ENCODE results near the gene KRTAP1-5. TPM values are rescaled to one million over a fixed set of nuclear protein-coding genes. Genes with fewer than 3 reads are reported as not detected.

Gene KRTAP1-5
- total and polyA plus RNA-seq, 4 donors: not detected

- no peaks in the 10 kb centered on the region for H3K9me3 ChIP-seq (ENCODE audit: control insufficient read depth in 4 of 4, low read length in 3 of 4)
- no peak overlapping the region for H3K4me3 ChIP-seq (ENCODE audit: low read depth in 1 of 3, low read length in 3 of 3)
- no peaks in the 10 kb centered on the region for H3K4me1 ChIP-seq (ENCODE audit: control insufficient read depth in 4 of 4, insufficient read depth in 4 of 4, low read length in 3 of 4)
- TF ChIP-seq GABPA (IDR thresholded peaks at IDR 0.05 in 1 of 2, conservative IDR thresholded peaks at IDR 0.05 in 1 of 2) (no peak), FOXA2 (IDR thresholded peaks at IDR 0.05) (no peak), HNF4G (IDR thresholded peaks at IDR 0.05) (no peak), REST (IDR thresholded peaks at IDR 0.05) (no peak), TAF1 (conservative IDR thresholded peaks at IDR 0.05) (no peak)
- DNase-seq (ENCODE audit: low spot score): no peak
- WGBS: 82% methylated on average over 4 of the region's 4 CpGs
- H3K36me3 ChIP-seq (ENCODE audit: control insufficient read depth in 4 of 4, insufficient read depth in 3 of 4, low read depth in 1 of 4, low read length in 3 of 4): no peaks in the 10 kb centered on the region
- H3K27ac ChIP-seq (ENCODE audit: low read depth in 1 of 2, low read length in 2 of 2): no peak overlapping the region
- H3K9ac ChIP-seq (ENCODE audit: low read depth in 1 of 2, low read length in 2 of 2): no peak overlapping the region
- peaks cover 0 to 11% (median 0%) of the 10 kb centered on the region in 4 donors for H3K27me3 ChIP-seq (ENCODE audit: control insufficient read depth in 4 of 4, insufficient read depth in 4 of 4, low read length in 3 of 4)
These were observed 30.2 kb downstream of the KRTAP1-5 start for GRCh38 chr17:40996829-40997228.

GRCh38 chr17:40995116-40995515 is 31.9 kb downstream of the KRTAP1-5 start:
- Histone ChIP-seq H3K4me1 (ENCODE audit: control insufficient read depth in 4 of 4, insufficient read depth in 4 of 4, low read length in 3 of 4) (no peaks in the 10 kb centered on the region), H3K27me3 (ENCODE audit: control insufficient read depth in 4 of 4, insufficient read depth in 4 of 4, low read length in 3 of 4) (peaks cover 0 to 11% (median 0%) of the 10 kb centered on the region in 4 donors)

More at GRCh38 chr17:40995116-40995515, 31.9 kb downstream of the KRTAP1-5 start:
- no peak for DNase-seq (ENCODE audit: low spot score)
- TF ChIP-seq FOXA1 (IDR thresholded peaks at IDR 0.05): no peak
- TF ChIP-seq SP1 (IDR thresholded peaks at IDR 0.05): no peak
- no peak for TF ChIP-seq ATF3 (IDR thresholded peaks at IDR 0.05)
- TF ChIP-seq ZBTB33 (IDR thresholded peaks at IDR 0.05): no peak
- TF ChIP-seq RAD21 (IDR thresholded peaks at IDR 0.05): no peak
- TF ChIP-seq HNF4A (conservative IDR thresholded peaks at IDR 0.05): no peak
- no peak for TF ChIP-seq YY1 (IDR thresholded peaks at IDR 0.05)
- TF ChIP-seq CTCF (IDR thresholded peaks at IDR 0.05; ENCODE audit: low read depth, low read length, missing input control): no peak
- no peak for TF ChIP-seq GABPA (IDR thresholded peaks at IDR 0.05 in 1 of 2, conservative IDR thresholded peaks at IDR 0.05 in 1 of 2)
- no peak for TF ChIP-seq TAF1 (conservative IDR thresholded peaks at IDR 0.05)
- TF ChIP-seq MAX (IDR thresholded peaks at IDR 0.05): no peak
- TF ChIP-seq RXRA (IDR thresholded peaks at IDR 0.05): no peak
- TF ChIP-seq HNF4G (IDR thresholded peaks at IDR 0.05): no peak
- TF ChIP-seq EGR1 (IDR thresholded peaks at IDR 0.05; ENCODE audit: low read depth in 2 of 2): no peak
- TF ChIP-seq REST (IDR thresholded peaks at IDR 0.05): no peak
- no peaks in the 10 kb centered on the region for H3K9me3 ChIP-seq (ENCODE audit: control insufficient read depth in 4 of 4, low read length in 3 of 4)
- 8% methylated on average over 1 of the region's 1 CpG for WGBS
- H3K4me3 ChIP-seq (ENCODE audit: low read depth in 1 of 3, low read length in 3 of 3): no peak overlapping the region
- H3K27ac ChIP-seq (ENCODE audit: low read depth in 1 of 2, low read length in 2 of 2): no peak overlapping the region
- H3K9ac ChIP-seq (ENCODE audit: low read depth in 1 of 2, low read length in 2 of 2): no peak overlapping the region
- no peaks in the 10 kb centered on the region for H3K36me3 ChIP-seq (ENCODE audit: control insufficient read depth in 4 of 4, insufficient read depth in 3 of 4, low read depth in 1 of 4, low read length in 3 of 4)

Data from liver (tissue), 9 donors.